Measurements from ENCODE around the gene C1orf210.

DNA sequence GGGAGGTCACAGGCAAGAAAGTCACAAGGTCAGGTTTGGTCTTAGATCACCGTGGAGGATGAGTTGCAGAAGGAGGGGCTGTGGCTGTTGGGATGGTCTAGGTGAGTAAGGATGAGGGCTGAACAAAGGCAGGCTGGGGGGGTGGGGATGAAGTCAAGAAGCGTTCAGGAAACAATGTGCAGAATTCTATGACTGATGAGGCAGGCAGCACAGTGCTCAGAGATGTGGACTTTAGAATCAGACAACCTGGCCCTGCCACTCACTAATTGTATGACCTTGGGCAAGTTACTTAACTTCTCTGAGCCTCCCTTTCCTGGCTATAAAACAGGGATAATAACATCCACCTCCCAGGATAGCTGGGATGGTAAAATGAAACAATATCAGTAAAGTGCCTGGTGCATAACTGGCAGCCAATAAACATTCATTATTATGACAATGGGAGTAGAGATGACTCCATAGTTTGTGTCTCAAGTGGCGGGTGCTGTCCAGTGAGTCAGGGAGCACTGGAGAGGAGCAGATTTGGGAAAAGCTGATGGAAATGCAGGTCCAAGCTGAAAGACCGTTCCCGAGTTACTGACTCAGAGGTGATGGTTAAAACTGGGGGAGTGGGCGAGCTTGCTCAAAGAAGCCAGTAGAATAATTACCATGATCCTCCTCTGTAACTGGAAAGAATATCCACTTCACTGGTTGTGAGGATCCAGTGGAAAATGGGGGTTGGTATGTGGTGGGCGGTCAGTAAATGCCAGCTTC is 17.5 kb upstream of the C1orf210 start:
- TF ChIP-seq EZH2 (IDR thresholded peaks at IDR 0.05; ENCODE audit: insufficient read depth, poor library complexity, severe bottlenecking) (no peak), EZH2phosphoT487 (IDR thresholded peaks at IDR 0.05; ENCODE audit: insufficient read depth, low read depth) (no peak)
